22Rv1 (cell line): ENCODE measurements around the gene XDH.

ENCODE experiments used
- ZFX ChIP-seq: fragments of 450-650 bp; IDR thresholded peaks from 2 replicates; pipeline ENCODE4 v1.6.1; 2017; ENCODE audit warnings: antibody characterized with exemption, borderline replicate concordance
- TF ChIP-seq, protein P1 (sequence below): fragments of 450-650 bp; IDR thresholded peaks from 2 replicates; pipeline ENCODE4 v1.5.1; 2017; ENCODE audit warnings: mild to moderate bottlenecking

DNA sequence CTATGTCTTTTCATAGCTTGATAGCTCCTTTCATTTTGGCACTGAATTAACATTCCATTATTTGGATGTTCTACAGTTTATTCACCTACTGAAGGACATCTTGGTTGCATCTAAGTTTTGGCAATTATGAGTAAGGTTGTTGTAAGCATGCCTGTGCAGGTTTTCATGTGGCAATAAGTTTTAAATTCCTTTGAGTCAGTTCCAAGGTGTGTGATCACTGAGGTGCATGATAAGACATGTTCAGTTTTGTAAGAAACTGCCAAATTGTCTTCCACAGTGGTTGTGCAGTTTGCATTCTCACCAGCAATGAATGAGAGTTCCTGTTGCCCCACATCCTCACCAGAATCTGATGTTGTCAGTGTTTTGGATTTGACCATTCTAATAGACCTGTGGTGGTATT, 24.2 kb downstream of the XDH start:
- TF ChIP-seq, protein P1, sequence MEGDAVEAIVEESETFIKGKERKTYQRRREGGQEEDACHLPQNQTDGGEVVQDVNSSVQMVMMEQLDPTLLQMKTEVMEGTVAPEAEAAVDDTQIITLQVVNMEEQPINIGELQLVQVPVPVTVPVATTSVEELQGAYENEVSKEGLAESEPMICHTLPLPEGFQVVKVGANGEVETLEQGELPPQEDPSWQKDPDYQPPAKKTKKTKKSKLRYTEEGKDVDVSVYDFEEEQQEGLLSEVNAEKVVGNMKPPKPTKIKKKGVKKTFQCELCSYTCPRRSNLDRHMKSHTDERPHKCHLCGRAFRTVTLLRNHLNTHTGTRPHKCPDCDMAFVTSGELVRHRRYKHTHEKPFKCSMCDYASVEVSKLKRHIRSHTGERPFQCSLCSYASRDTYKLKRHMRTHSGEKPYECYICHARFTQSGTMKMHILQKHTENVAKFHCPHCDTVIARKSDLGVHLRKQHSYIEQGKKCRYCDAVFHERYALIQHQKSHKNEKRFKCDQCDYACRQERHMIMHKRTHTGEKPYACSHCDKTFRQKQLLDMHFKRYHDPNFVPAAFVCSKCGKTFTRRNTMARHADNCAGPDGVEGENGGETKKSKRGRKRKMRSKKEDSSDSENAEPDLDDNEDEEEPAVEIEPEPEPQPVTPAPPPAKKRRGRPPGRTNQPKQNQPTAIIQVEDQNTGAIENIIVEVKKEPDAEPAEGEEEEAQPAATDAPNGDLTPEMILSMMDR = no peak
- no peak for TF ChIP-seq ZFX
